ENCODE data around the gene PCOLCE2. TPM values are rescaled to one million over a fixed set of nuclear protein-coding genes. Genes with fewer than 3 reads are reported as not detected.

Gene PCOLCE2
- total RNA-seq, 2 donors from 2014 or later, result not detected

DNA sequence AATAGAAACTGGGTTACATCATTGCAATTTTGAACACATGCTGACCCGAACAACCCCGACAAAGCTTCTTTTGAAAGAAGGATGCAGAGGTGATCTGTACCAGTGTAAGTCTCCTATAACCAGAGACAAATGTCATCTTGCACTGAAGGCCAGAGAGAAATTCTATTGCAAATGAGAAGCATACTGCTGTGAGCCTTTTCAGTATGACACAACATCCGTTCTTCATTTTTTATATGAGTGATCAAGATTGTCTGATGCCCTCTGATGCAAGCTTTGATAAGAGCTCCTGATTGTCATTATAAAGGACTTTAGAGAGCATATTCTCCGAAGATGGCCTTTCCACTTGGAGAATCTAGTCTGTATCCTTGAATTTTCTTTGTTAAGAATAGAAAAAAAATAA, 36.9 kb downstream of the PCOLCE2 start:
- ATAC-seq, result no peak
- no peak overlapping the region for H3K27ac Mint-ChIP-seq
- no peak for DNase-seq (ENCODE audit: low spot score in 2 of 2)
- no peaks in the 10 kb centered on the region for H3K36me3 Mint-ChIP-seq
- no peaks in the 10 kb centered on the region for H3K9me3 Mint-ChIP-seq

DNA sequence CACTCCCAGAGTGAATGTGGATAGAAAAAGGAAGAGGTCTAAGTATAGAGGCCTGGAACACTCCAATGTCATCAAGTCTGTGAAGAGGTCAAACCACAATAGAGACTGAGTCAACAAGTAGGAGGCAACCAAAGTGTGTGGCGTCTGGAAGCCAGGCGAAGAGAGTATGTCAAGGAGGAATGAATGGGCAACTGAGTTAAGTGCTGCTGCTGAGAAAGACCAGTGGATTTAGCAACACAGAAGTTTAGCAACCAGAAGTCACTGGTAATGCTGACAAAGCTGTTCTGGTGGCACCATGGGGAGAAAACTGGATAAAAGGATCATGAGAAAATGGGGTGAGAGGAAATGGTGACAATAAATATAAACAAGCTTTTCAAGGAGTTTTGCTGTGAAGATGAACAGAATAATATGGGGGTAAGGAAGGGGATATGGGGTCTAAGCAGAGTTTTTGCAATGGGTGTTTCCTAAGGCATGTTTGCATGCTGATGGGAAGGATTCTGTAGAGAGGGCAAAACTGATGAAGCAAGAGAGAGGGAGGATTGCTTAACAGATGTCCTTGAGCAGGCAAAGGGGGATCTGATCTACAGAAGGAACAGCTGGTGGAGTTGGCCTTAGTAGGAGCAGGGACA, 38.4 kb downstream of the PCOLCE2 start:
- Mint-ChIP-seq H3K9me3 (no peaks in the 10 kb centered on the region), H3K36me3 (no peaks in the 10 kb centered on the region), H3K27ac (no peak overlapping the region)
- ATAC-seq, result peak; percentile 74 to 94
- no peak for DNase-seq (ENCODE audit: low spot score in 2 of 2)

DNA sequence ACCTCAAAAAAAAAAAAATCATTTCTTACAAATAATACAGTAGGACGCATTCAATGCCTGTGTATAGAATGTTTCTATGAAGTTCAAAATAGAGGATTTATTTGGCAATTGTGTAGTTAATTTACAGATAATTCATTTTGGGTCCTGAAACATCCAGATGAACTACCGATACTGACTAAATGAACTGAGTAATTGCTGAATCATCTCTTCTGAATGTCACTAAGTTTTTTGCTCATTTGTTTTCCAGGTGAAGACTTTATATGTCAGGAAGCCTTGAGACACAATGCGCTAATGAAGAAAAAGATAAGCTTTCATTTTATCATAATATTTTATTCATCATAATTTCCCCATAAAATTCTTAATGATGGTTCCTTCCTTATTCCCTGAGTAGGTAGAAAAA, 39.7 kb downstream of the PCOLCE2 start:
- Mint-ChIP-seq H3K36me3 (no peaks in the 10 kb centered on the region), H3K9me3 (no peaks in the 10 kb centered on the region), H3K27ac (no peak overlapping the region)
- DNase-seq (ENCODE audit: low spot score in 2 of 2) (no peak), ATAC-seq (no peak)

DNA sequence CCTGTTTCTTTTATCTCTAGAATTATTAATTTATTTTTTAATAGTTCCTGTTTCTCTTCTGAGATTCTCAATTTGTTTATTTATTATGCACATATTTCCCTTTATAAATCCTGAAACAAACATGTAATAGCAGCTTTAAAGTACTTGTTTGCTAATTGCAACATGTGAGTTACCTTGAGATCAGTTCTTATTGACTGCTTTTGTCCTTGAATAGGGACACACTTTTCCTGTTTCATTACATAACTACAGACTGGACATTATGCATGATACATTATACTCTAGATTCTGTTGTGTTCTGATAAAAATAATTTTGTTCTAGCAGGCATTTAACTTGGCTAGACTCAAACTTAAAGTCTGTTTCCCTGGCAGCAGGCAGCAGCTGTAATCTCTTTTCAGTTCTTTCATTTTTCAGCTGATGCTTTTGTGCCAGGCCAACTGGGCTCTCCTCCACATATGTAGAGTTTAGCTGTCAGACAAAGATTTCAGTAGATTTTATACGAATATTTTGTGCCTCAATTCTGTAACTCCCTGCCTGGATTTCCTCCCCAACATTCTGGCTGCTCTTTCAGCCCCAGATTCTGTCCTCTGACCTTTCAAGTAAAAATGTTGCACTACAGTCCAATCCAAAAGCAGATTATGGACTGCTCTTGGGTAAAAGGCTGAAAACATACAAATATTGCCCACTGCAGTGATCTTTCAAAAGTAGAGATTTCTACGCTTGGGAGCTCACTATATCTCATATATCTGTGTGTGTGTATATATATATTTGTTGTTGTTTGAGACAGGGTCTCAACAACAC, 41.9 kb downstream of the PCOLCE2 start:
- Mint-ChIP-seq H3K36me3 (no peaks in the 10 kb centered on the region), H3K27ac (no peak overlapping the region), H3K9me3 (no peaks in the 10 kb centered on the region)
- ATAC-seq, result no peak
- no peak for DNase-seq (ENCODE audit: low spot score in 2 of 2)

DNA sequence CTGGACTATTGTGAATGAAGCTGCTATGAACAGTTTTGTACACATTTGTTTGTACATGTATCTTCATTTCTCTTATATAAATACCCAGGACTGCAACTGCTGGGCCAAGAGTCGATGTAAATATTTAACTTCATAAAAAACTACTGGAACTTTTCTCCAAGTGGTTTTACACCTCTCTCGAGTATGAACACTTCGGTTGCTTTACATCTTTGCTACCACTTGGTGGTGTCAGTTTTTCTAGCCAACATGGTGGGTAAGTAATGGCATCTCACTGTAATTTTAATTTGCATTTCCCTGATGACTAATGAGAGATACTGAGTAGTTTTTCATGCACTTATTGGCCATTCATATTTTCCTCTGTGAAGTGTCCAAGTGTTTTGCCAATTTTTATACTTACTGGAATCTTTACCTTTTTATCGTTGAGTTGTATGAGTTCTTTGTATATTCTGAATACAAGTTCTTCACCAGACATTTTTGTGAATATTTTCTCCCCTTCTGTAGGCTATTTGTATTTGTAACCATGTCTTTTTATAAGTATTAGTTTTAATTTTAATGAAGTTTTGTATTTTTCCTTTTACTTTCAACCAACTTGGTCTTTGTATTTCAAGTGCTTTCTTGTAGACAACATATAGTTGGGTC, 44.4 kb downstream of the PCOLCE2 start:
- Mint-ChIP-seq H3K27ac (no peak overlapping the region), H3K9me3 (no peaks in the 10 kb centered on the region), H3K36me3 (no peaks in the 10 kb centered on the region)
- ATAC-seq, result peak; percentile 47 to 74
- no peak for DNase-seq (ENCODE audit: low spot score in 2 of 2)

DNA sequence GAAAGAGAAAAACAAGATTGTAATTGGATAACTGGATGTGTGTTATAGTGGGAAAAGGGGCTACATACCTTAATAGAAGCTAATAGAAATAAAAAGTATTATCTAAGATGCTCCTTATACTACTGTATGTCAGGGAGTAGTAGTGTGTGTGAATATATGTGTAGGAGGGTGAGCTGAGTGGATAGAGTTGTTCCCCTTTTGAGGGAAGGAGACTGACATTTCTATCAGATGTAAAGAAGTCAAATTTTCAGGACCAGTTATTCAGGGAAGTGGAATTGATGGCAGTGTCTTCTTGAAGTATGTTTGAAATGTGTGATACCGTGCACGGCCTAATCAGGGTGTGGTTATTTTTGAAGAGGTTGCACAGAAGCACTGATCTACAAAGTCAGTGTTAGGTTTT, 49.1 kb downstream of the PCOLCE2 start:
- ATAC-seq, result no peak
- no peak for DNase-seq (ENCODE audit: low spot score in 2 of 2)
- no peak overlapping the region for H3K27ac Mint-ChIP-seq
- H3K36me3 Mint-ChIP-seq, result no peaks in the 10 kb centered on the region
- H3K9me3 Mint-ChIP-seq, result no peaks in the 10 kb centered on the region

DNA sequence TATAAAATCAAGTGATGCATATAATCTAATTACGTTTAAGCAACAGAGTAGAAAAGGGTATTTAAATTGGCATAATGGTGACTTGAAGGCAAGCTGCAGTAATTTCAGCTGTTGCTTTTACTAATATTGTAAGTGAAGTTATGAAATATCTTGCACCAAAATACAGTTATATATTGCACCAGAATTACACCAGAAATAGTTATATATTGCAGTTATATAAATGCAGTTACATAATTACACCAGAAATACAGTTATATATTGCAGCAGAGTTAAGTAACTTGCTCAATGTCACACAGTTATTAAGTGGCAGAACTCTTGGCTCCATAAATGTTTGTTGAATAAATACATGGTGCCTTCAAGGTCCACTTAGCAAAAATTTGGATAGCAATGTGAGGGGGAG, 51.4 kb downstream of the PCOLCE2 start:
- DNase-seq (ENCODE audit: low spot score in 2 of 2), result no peak
- no peaks in the 10 kb centered on the region for H3K36me3 Mint-ChIP-seq
- no peak overlapping the region for H3K27ac Mint-ChIP-seq

DNA sequence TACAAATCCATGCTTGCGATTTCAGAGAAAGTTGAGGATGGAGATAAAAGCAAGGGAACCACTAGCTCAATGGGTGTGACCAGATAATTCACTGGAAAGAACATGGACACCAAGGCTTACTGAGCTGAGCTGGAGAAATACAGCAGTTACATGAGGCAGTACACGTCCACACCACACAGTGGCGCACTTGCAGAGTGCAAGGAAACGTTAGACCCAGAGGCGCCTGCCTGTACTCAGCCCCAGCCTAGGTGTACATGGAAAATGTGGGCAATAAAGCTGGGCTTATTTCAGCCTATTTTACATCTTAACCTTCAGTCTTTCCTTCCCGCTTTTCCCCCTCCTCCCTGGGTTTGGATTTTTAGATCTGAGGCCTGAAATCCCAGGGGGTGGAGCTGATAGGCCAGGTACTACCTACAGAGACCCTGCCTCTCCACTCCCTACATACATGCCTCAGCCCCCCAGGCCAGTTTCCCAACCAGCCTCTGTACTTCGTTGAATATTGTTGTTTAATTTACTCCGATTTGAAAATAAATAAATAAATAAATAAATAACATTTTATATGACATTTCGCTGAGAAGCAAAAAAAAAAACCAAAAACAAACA, 60.1 kb downstream of the PCOLCE2 start:
- Mint-ChIP-seq H3K27ac (no peak overlapping the region), H3K9me3 (no peaks in the 10 kb centered on the region), H3K36me3 (no peaks in the 10 kb centered on the region)
- ATAC-seq (peak; percentile 96 to 98), DNase-seq (ENCODE audit: low spot score in 2 of 2) (peak; percentile 58 to 77)

More for the DNA sequence above, 51.4 kb downstream of the PCOLCE2 start:
- H3K9me3 Mint-ChIP-seq, result no peaks in the 10 kb centered on the region
- no peak for ATAC-seq

DNA sequence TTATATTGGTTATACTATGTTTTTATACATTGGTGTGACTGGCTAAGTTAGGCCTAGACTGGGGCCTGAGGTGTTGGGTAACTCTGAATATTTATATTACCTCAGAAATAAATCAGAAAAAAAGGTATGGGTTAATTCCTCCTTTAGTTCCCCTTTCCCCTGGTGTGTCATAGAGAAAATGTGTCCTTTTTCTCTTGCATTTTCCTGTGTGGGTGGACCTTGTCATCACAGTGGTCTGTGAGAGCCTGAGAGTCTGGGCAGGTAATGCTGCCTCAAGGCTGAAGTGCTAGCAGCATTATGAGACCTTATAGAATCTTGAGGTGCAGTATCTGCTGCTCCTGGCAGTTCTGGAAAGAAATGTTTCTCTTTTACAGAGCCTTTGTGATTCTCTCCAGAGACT, 69.7 kb downstream of the PCOLCE2 start:
- no peaks in the 10 kb centered on the region for H3K36me3 Mint-ChIP-seq
- DNase-seq (ENCODE audit: low spot score in 2 of 2), result no peak
- H3K27ac Mint-ChIP-seq, result no peak overlapping the region
- no peak for ATAC-seq
- H3K9me3 Mint-ChIP-seq, result no peaks in the 10 kb centered on the region

DNA sequence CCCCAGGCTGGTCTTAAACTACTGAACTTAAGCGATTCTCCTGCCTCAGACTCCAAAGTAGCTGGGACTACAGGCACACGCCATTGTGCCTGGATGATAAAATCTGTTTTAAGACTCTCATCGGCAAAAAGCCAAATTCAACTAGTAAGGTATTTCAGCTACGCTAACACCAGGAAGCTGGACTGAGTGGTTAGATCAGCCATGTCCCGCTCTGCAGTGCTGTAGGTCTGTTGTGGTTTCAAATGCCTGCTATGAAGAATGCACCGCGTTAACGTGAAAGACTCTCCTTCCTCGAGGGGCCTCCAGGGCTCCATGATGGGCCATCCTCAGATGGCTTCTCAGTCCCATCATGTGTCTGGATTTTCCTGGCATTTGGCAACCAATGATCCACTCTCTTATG, 70.2 kb downstream of the PCOLCE2 start:
- Mint-ChIP-seq H3K27ac (no peak overlapping the region), H3K36me3 (no peaks in the 10 kb centered on the region), H3K9me3 (no peaks in the 10 kb centered on the region)
- DNase-seq (ENCODE audit: low spot score in 2 of 2), result no peak
- ATAC-seq, result no peak

DNA sequence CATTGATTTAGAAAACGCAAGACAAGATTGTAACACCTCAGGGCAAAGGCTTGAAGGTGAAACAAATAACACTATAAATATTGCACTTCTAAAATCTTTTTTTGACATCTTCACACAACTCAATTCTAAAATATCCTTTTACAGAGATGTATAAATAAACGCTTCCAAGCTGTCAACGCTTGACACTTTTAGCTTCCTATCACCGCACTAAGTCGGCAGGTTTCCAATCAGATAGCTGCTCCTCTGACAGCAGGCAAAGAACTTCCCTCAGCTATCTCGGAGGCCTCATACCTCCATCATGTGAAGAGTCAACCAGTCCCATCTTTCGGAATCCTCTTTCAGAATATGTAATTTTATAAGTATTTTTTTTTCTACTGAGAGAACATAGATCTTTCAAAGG, 71.0 kb downstream of the PCOLCE2 start:
- DNase-seq (ENCODE audit: low spot score in 2 of 2), result no peak
- no peaks in the 10 kb centered on the region for H3K36me3 Mint-ChIP-seq
- no peak overlapping the region for H3K27ac Mint-ChIP-seq
- no peak for ATAC-seq
- no peaks in the 10 kb centered on the region for H3K9me3 Mint-ChIP-seq

DNA sequence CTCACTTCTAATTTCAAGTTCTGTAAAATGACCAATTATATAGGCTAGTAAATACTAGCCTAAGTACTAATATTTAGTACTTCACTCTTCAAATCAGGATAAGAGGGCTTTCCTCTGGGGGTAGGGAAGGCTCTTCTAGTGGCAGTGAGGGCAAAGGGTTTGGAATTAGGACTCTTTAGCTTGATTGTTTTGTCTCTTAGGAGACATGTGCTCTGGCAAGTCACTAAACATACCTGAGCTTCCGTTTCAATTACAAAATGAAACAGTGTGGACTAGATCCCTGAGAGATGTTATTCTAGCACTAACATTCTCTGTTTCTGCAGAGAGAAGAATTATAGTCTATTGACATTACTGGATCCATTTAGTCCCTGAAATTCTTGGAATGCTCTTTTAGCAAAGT, 71.5 kb downstream of the PCOLCE2 start:
- Mint-ChIP-seq H3K27ac (no peak overlapping the region), H3K9me3 (no peaks in the 10 kb centered on the region), H3K36me3 (no peaks in the 10 kb centered on the region)
- no peak for DNase-seq (ENCODE audit: low spot score in 2 of 2)
- ATAC-seq, result no peak

DNA sequence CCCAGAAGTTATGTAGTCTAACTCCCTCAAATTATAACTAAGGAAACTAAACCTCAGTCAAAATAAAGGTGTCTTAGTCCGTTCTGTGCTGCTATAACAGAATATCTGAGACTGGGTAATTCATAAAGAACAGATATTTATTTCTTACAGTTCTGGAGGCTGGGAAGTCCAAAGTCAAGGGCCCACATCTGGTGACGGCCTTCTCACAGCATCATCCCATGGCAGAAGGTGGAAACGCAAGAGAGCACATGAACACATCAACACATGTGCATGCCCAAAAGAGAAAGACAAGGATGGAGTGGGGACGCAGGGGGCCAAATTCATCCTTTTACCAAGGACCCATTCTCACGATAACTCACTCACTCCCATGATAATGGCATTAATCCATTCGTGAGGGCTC, 73.1 kb downstream of the PCOLCE2 start:
- DNase-seq (ENCODE audit: low spot score in 2 of 2), result no peak
- H3K36me3 Mint-ChIP-seq, result no peaks in the 10 kb centered on the region
- no peak overlapping the region for H3K27ac Mint-ChIP-seq
- no peak for ATAC-seq
- no peaks in the 10 kb centered on the region for H3K9me3 Mint-ChIP-seq

DNA sequence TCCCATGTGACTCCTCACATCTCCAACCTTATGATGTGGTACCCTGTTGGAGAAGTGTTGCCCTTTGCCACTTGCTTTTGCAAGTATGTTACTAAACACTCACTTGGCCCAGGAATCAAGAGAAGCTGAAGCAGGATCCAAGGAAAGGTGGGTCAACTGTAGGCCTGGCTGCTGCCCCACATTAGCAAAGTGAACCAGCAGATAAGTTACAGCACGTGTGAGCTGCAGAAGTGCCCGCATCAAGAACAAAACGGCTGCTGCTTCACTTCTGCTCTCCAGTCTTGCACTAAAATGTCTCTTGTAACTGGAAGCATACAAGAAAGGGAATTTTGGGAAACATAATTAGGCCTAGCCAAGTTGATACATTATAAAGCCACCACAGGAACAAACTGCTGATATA, 79.6 kb downstream of the PCOLCE2 start:
- H3K36me3 Mint-ChIP-seq, result no peaks in the 10 kb centered on the region
- no peaks in the 10 kb centered on the region for H3K9me3 Mint-ChIP-seq
- H3K27ac Mint-ChIP-seq, result no peak overlapping the region
- ATAC-seq (no peak), DNase-seq (ENCODE audit: low spot score in 2 of 2) (no peak)

DNA sequence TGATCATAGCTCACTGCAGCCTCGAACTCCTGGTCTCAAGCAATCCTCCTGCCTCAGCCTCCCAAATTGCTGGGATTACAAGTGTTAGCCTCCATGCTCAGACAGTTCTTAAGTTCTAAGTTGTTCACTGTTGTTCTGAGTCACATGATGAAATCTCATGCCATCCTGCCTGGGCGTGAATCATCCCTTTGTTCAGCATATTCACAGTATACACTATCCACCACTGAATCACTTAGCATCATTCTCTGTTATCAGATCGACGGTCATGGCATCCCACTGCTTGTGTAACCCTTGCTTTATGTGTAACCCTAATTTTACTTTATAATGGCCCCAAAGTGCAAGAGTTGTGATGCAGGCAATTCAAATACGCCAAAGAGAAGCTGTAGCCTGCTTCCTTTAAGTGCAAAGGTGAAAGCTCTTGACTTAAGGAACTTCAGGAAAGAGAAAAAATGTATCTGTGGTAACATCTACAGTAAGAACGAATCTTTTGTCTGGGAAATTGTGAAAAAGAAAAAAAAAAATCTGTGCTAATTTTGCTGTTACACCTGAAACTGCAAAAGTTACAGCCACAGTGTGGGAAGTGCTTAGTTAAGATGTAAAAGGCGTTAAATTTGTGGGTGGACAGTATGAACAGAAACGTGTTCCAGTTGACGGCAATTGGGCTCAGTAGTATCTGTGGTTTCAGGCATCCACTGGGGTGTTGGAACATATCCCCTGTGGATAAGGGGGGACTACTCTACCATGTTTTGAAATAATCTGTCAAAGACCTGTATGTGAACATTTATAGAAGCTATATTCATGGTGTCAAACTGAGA, 80.6 kb downstream of the PCOLCE2 start:
- Mint-ChIP-seq H3K27ac (no peak overlapping the region), H3K36me3 (no peaks in the 10 kb centered on the region), H3K9me3 (no peaks in the 10 kb centered on the region)
- DNase-seq (ENCODE audit: low spot score in 2 of 2), result no peak
- peak; percentile 44 to 58 for ATAC-seq

DNA sequence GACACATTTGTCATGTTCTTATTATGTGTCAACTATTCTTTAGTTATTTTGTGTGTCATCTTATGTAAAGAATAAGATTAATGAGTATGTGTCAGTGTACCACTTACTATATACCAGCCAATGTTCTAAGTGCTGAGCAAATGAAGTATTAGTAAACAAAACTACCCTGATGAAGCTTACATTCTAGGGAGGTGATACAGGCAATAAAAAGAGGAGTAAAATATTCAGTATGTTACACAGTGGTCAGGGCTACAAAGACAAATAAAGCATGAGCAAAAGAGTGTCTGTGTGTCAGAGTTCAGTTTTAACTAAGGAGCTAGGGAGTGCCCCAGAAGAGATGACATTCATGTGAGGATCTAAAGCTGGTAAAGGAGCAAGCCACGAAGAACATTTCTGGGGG, 86.0 kb downstream of the PCOLCE2 start:
- Mint-ChIP-seq H3K36me3 (no peaks in the 10 kb centered on the region), H3K9me3 (no peaks in the 10 kb centered on the region), H3K27ac (no peak overlapping the region)
- ATAC-seq, result no peak
- no peak for DNase-seq (ENCODE audit: low spot score in 2 of 2)

DNA sequence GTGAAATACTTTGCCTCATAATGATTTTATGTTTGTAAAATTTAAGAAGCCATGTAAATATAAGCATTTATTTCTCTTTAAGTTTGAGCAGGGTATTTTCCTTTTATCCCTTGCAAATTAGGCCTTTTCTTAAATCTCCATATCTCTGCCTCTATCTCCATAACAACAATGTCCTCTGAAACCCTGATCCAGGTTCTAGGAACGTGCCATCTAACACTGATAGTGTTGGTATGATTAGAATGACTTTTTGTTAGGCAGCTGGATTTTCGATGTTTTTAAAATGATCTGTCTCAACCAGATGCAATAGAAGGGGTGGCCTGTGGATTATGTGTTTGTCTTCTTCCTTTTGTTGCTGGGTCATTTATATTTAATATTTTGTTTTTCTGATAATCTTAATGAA, 87.1 kb downstream of the PCOLCE2 start:
- Mint-ChIP-seq H3K36me3 (no peaks in the 10 kb centered on the region), H3K9me3 (no peaks in the 10 kb centered on the region), H3K27ac (no peak overlapping the region)
- no peak for DNase-seq (ENCODE audit: low spot score in 2 of 2)
- no peak for ATAC-seq

All from activated naive CD4-positive, alpha-beta T cell treated with anti-CD3 and anti-CD28 coated beads, Interleukin-2, amount 50 U/mL, for 72 hours (primary cell).